Upper lobe of left lung (tissue), 4 donors: ENCODE data around the gene MRPL18.

Experiments
- EP300 ChIP-seq, 4 donors: sonication (generic); formaldehyde crosslinking; IDR thresholded peaks; one replicate each; pipeline ENCODE4 v1.5.1; 2017; ENCODE audit warnings: antibody characterized with exemption in 4 of 4, control low read depth in 2 of 4
- POLR2A ChIP-seq, 4 donors: fragments of 450-650 bp; IDR thresholded peaks; one replicate each; pipeline ENCODE4 v1.5.1; 2016 to 2017; ENCODE audit warnings: antibody characterized with exemption in 4 of 4, mild to moderate bottlenecking in 2 of 4
- TF ChIP-seq, protein P1 (sequence below), 6 experiments: fragments of 450-650 bp in 4 of 6; fragments of 200-600 bp in 2 of 6; sonication (generic) in 2 of 6; IDR thresholded peaks; one replicate each; pipeline ENCODE4 v1.5.1; 2016 to 2019; ENCODE audit warnings: antibody characterized with exemption in 6 of 6

- TF ChIP-seq, protein P1, sequence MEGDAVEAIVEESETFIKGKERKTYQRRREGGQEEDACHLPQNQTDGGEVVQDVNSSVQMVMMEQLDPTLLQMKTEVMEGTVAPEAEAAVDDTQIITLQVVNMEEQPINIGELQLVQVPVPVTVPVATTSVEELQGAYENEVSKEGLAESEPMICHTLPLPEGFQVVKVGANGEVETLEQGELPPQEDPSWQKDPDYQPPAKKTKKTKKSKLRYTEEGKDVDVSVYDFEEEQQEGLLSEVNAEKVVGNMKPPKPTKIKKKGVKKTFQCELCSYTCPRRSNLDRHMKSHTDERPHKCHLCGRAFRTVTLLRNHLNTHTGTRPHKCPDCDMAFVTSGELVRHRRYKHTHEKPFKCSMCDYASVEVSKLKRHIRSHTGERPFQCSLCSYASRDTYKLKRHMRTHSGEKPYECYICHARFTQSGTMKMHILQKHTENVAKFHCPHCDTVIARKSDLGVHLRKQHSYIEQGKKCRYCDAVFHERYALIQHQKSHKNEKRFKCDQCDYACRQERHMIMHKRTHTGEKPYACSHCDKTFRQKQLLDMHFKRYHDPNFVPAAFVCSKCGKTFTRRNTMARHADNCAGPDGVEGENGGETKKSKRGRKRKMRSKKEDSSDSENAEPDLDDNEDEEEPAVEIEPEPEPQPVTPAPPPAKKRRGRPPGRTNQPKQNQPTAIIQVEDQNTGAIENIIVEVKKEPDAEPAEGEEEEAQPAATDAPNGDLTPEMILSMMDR (IDR thresholded peaks at IDR 0.05), result no peak
- TF ChIP-seq POLR2A (IDR thresholded peaks at IDR 0.05) (no peak), EP300 (IDR thresholded peaks at IDR 0.05) (no peak)
Measured at GRCh38 chr6:159762681-159763293, 27.5 kb upstream of the MRPL18 start.
